ENCODE results near the gene NT5DC4. TPM values are rescaled to one million over a fixed set of nuclear protein-coding genes. Genes with fewer than 3 reads are reported as not detected.

The NT5DC4 gene
- total RNA-seq, 1 experiment from 2014 or later = not detected

GRCh38 chr2:112772322-112772721, 51.5 kb downstream of the NT5DC4 start:
- no peak overlapping the region for H3K4me3 ChIP-seq (ENCODE audit: low read length)
- no peaks in the 10 kb centered on the region for H3K9me2 ChIP-seq (replicated peaks; ENCODE audit: insufficient read depth, low read length)
- H3K36me3 ChIP-seq (ENCODE audit: insufficient read depth, low read length) = no peaks in the 10 kb centered on the region
- H3K27ac ChIP-seq (ENCODE audit: low read length) = no peak overlapping the region
- H2AFZ ChIP-seq (ENCODE audit: low read length) = no peak overlapping the region
- no peak overlapping the region for H3K4me2 ChIP-seq (ENCODE audit: low read depth, low read length, poor library complexity, severe bottlenecking)
- no peak for DNase-seq
- H3K4me1 ChIP-seq (ENCODE audit: low read length) = peaks cover 4% of the 10 kb centered on the region
- no peaks in the 10 kb centered on the region for H3K79me2 ChIP-seq (ENCODE audit: low read length)
- no peaks in the 10 kb centered on the region for H4K20me1 ChIP-seq (ENCODE audit: insufficient read depth, low read depth, low read length)
- H3K9me3 ChIP-seq (ENCODE audit: low read length) = no peaks in the 10 kb centered on the region
- no peak overlapping the region for H3K9ac ChIP-seq (ENCODE audit: low read length)
- H3K27me3 ChIP-seq (ENCODE audit: low read length) = no peaks in the 10 kb centered on the region

- H3K27me3 ChIP-seq (ENCODE audit: low read length) = no peaks in the 10 kb centered on the region
- no peaks in the 10 kb centered on the region for H4K20me1 ChIP-seq (ENCODE audit: insufficient read depth, low read depth, low read length)
- DNase-seq = no peak
- no peak overlapping the region for H3K4me3 ChIP-seq (ENCODE audit: low read length)
- H3K4me1 ChIP-seq (ENCODE audit: low read length) = peaks cover 4% of the 10 kb centered on the region
- H3K27ac ChIP-seq (ENCODE audit: low read length) = no peak overlapping the region
- no peak overlapping the region for H3K4me2 ChIP-seq (ENCODE audit: low read depth, low read length, poor library complexity, severe bottlenecking)
- H3K9me2 ChIP-seq (replicated peaks; ENCODE audit: insufficient read depth, low read length) = no peaks in the 10 kb centered on the region
- no peaks in the 10 kb centered on the region for H3K9me3 ChIP-seq (ENCODE audit: low read length)
- no peaks in the 10 kb centered on the region for H3K36me3 ChIP-seq (ENCODE audit: insufficient read depth, low read length)
- no peak overlapping the region for H3K9ac ChIP-seq (ENCODE audit: low read length)
- H2AFZ ChIP-seq (ENCODE audit: low read length) = no peak overlapping the region
- H3K79me2 ChIP-seq (ENCODE audit: low read length) = no peaks in the 10 kb centered on the region
Observed at GRCh38 chr2:112772911-112773475, 52.2 kb downstream of the NT5DC4 start.

GRCh38 chr2:112773556-112773955, 52.7 kb downstream of the NT5DC4 start:
- H3K9me2 ChIP-seq (replicated peaks; ENCODE audit: insufficient read depth, low read length) = no peaks in the 10 kb centered on the region
- H2AFZ ChIP-seq (ENCODE audit: low read length) = no peak overlapping the region
- H4K20me1 ChIP-seq (ENCODE audit: insufficient read depth, low read depth, low read length) = no peaks in the 10 kb centered on the region
- no peaks in the 10 kb centered on the region for H3K79me2 ChIP-seq (ENCODE audit: low read length)
- H3K36me3 ChIP-seq (ENCODE audit: insufficient read depth, low read length) = no peaks in the 10 kb centered on the region
- H3K9ac ChIP-seq (ENCODE audit: low read length) = no peak overlapping the region
- no peak overlapping the region for H3K4me3 ChIP-seq (ENCODE audit: low read length)
- H3K4me2 ChIP-seq (ENCODE audit: low read depth, low read length, poor library complexity, severe bottlenecking) = no peak overlapping the region
- H3K27ac ChIP-seq (ENCODE audit: low read length) = no peak overlapping the region
- no peaks in the 10 kb centered on the region for H3K9me3 ChIP-seq (ENCODE audit: low read length)
- peaks cover 4% of the 10 kb centered on the region for H3K4me1 ChIP-seq (ENCODE audit: low read length)
- no peaks in the 10 kb centered on the region for H3K27me3 ChIP-seq (ENCODE audit: low read length)
- DNase-seq = no peak

DNA sequence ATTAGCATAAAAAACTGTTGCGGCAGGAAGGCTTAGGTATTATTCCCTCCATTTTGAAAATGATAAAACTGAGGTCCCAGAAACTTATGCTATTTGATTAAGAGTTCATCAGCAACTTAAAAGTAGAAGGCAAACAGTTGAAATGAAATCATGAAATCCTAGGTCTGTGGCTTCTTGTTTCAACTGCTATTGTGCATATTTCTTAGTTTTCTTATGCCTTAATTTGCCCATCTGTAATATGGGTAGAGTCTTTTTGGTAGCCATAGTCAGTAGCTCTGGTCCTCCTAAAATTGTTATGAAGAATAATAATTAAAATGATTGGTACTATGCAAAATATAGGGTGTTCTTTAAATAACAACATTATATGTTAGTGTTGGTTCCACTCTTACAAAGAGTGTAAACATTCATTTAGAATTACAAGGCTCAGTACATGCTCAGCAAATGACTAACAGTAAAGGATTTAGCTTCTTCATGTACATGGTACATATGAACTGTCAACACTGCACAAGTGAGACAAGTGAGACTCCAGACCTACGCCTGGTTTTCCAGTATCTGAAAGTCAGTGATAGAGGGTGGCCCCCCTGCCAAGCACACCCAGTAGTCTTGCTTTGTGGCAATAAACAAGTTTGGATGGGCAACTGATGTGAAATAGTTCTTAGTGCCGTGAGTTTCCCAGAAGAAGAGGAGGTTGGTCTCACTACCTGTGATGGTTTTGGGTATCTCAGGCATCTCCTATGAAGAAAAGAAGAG, 53.9 kb downstream of the NT5DC4 start:
- no peak overlapping the region for H3K9ac ChIP-seq (ENCODE audit: low read length)
- H3K4me2 ChIP-seq (ENCODE audit: low read depth, low read length, poor library complexity, severe bottlenecking) = no peak overlapping the region
- H3K4me3 ChIP-seq (ENCODE audit: low read length) = no peak overlapping the region
- DNase-seq = no peak
- no peaks in the 10 kb centered on the region for H3K27me3 ChIP-seq (ENCODE audit: low read length)
- no peaks in the 10 kb centered on the region for H3K36me3 ChIP-seq (ENCODE audit: insufficient read depth, low read length)
- no peaks in the 10 kb centered on the region for H3K9me3 ChIP-seq (ENCODE audit: low read length)
- peaks cover 3% of the 10 kb centered on the region for H3K4me1 ChIP-seq (ENCODE audit: low read length)
- H3K9me2 ChIP-seq (replicated peaks; ENCODE audit: insufficient read depth, low read length) = no peaks in the 10 kb centered on the region
- H2AFZ ChIP-seq (ENCODE audit: low read length) = no peak overlapping the region
- H3K27ac ChIP-seq (ENCODE audit: low read length) = no peak overlapping the region
- no peaks in the 10 kb centered on the region for H4K20me1 ChIP-seq (ENCODE audit: insufficient read depth, low read depth, low read length)
- no peaks in the 10 kb centered on the region for H3K79me2 ChIP-seq (ENCODE audit: low read length)

- Histone ChIP-seq H2AFZ (ENCODE audit: low read length) (no peak overlapping the region), H3K9me2 (replicated peaks; ENCODE audit: insufficient read depth, low read length) (no peaks in the 10 kb centered on the region), H3K9ac (ENCODE audit: low read length) (no peak overlapping the region), H3K4me1 (ENCODE audit: low read length) (peaks cover under 1% of the 10 kb centered on the region; the same call in 1 of the 2 replicates), H3K4me2 (ENCODE audit: low read depth, low read length, poor library complexity, severe bottlenecking) (no peak overlapping the region), H3K27ac (ENCODE audit: low read length) (no peak overlapping the region), H3K9me3 (ENCODE audit: low read length) (no peaks in the 10 kb centered on the region), H3K4me3 (ENCODE audit: low read length) (no peak overlapping the region), H3K27me3 (ENCODE audit: low read length) (no peaks in the 10 kb centered on the region), H3K36me3 (ENCODE audit: insufficient read depth, low read length) (no peaks in the 10 kb centered on the region), H3K79me2 (ENCODE audit: low read length) (no peaks in the 10 kb centered on the region), H4K20me1 (ENCODE audit: insufficient read depth, low read depth, low read length) (no peaks in the 10 kb centered on the region)
- DNase-seq = peak; percentile 2
Observed at GRCh38 chr2:112776113-112776512, 55.3 kb downstream of the NT5DC4 start.

DNA sequence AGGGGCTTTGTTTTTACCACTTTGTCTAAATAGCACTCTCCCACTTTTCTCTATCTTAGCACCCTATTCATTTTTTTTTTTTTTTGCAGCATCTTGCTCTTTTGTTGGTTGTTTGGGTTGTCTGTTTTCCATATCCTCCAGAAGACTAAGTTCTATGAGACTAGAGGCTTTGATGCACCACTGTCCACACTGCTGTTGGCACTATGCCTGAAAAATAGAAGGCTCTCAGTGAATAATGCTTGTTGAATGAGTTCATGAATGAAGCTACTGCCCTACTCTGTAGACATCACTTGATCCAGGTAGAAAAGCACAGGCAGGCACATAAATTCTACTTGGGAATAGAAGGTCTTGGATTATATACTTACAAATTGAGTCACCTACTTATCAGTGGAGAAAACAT, 56.2 kb downstream of the NT5DC4 start:
- no peaks in the 10 kb centered on the region for H3K79me2 ChIP-seq (ENCODE audit: low read length)

DNA sequence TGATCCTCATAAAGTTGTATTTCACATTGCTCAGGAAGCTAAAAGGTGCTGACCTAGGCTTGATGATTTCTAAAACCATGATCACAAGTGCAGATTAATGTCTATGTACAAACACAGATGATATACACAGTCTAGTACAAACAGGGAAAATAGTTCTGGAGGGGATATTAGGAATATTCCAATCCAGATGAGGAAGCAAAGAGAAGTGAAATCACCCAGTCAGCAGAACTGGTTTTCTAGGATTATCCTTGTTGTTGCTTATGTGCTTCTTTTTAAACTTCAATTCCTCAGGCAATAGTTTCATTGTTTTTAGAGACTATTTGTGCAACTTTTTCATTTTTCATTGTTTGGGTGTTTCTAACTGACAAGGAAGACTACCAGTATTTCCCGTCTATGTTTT, 58.8 kb downstream of the NT5DC4 start:
- no peak overlapping the region for H2AFZ ChIP-seq (ENCODE audit: low read length)
- no peak overlapping the region for H3K9ac ChIP-seq (ENCODE audit: low read length)
- DNase-seq = no peak
- H3K9me2 ChIP-seq (replicated peaks; ENCODE audit: insufficient read depth, low read length) = no peaks in the 10 kb centered on the region; the same call in 1 of the 2 replicates
- no peak overlapping the region for H3K4me2 ChIP-seq (ENCODE audit: low read depth, low read length, poor library complexity, severe bottlenecking)
- no peaks in the 10 kb centered on the region for H3K9me3 ChIP-seq (ENCODE audit: low read length)
- H3K4me1 ChIP-seq (ENCODE audit: low read length) = peaks cover 27% of the 10 kb centered on the region
- no peaks in the 10 kb centered on the region for H4K20me1 ChIP-seq (ENCODE audit: insufficient read depth, low read depth, low read length)
- H3K4me3 ChIP-seq (ENCODE audit: low read length) = no peak overlapping the region
- H3K79me2 ChIP-seq (ENCODE audit: low read length) = no peaks in the 10 kb centered on the region
- no peak overlapping the region for H3K27ac ChIP-seq (ENCODE audit: low read length)
- no peaks in the 10 kb centered on the region for H3K27me3 ChIP-seq (ENCODE audit: low read length)
- no peaks in the 10 kb centered on the region for H3K36me3 ChIP-seq (ENCODE audit: insufficient read depth, low read length)

More for the DNA sequence above, 56.2 kb downstream of the NT5DC4 start:
- H2AFZ ChIP-seq (ENCODE audit: low read length) = no peak overlapping the region
- peak; percentile 31 for DNase-seq
- peaks cover 10% of the 10 kb centered on the region for H3K4me1 ChIP-seq (ENCODE audit: low read length)
- no peak overlapping the region for H3K27ac ChIP-seq (ENCODE audit: low read length)
- H3K9me3 ChIP-seq (ENCODE audit: low read length) = no peaks in the 10 kb centered on the region
- no peak overlapping the region for H3K9ac ChIP-seq (ENCODE audit: low read length)
- H3K4me2 ChIP-seq (ENCODE audit: low read depth, low read length, poor library complexity, severe bottlenecking) = no peak overlapping the region
- no peaks in the 10 kb centered on the region for H3K27me3 ChIP-seq (ENCODE audit: low read length)
- H4K20me1 ChIP-seq (ENCODE audit: insufficient read depth, low read depth, low read length) = no peaks in the 10 kb centered on the region
- no peak overlapping the region for H3K4me3 ChIP-seq (ENCODE audit: low read length)
- H3K9me2 ChIP-seq (replicated peaks; ENCODE audit: insufficient read depth, low read length) = no peaks in the 10 kb centered on the region; the same call in 1 of the 2 replicates
- H3K36me3 ChIP-seq (ENCODE audit: insufficient read depth, low read length) = no peaks in the 10 kb centered on the region

DNA sequence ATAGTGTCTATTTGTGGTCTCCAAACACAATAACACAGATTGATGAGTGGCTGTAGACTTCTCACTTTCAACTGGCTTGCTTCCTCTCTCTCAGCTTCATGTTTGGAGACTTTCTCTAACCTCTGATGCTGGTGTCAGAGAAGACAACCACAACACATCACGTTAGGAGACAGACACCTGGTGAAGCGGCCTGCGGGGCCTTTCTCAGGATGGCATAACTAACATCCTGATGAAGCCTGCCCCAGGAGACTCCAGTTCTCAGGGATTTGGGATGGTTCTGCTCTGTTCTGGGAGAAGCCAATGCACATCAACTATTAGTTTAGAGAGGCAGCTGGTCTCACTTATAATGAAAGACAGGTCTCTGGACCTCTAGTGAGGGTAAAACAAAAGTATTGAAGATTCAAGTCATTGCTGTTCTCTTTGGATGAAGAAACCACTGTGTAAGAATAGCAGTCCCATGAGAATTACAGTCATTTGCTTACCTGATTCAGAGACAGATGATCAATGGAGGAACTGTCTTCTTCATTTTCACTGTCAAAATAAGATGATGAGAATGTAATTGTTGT, 61.5 kb downstream of the NT5DC4 start:
- Histone ChIP-seq H4K20me1 (ENCODE audit: insufficient read depth, low read depth, low read length) (no peaks in the 10 kb centered on the region), H3K36me3 (ENCODE audit: insufficient read depth, low read length) (no peaks in the 10 kb centered on the region), H3K4me3 (ENCODE audit: low read length) (peak overlapping the region; percentile 39), H3K9me3 (ENCODE audit: low read length) (no peaks in the 10 kb centered on the region), H3K9me2 (replicated peaks; ENCODE audit: insufficient read depth, low read length) (no peaks in the 10 kb centered on the region; the same call in 1 of the 2 replicates), H3K79me2 (ENCODE audit: low read length) (no peaks in the 10 kb centered on the region), H3K4me2 (ENCODE audit: low read depth, low read length, poor library complexity, severe bottlenecking) (peak overlapping the region; percentile 72), H3K27me3 (ENCODE audit: low read length) (no peaks in the 10 kb centered on the region), H3K9ac (ENCODE audit: low read length) (peak overlapping the region; percentile 50), H3K4me1 (ENCODE audit: low read length) (peaks cover 27% of the 10 kb centered on the region), H2AFZ (ENCODE audit: low read length) (peak overlapping the region; percentile 60; the same call in 1 of the 2 replicates), H3K27ac (ENCODE audit: low read length) (peak overlapping the region; percentile 83)
- DNase-seq = peak; percentile 74
